GM23248 (cell line): ENCODE data around the gene KCNIP3. TPM values are rescaled to one million over a fixed set of nuclear protein-coding genes. Genes with fewer than 3 reads are reported as not detected.

Source experiments
- DNase-seq: peaks from one replicate; pipeline ENCODE4 v3.0.0-alpha.2; 2015
- H2AFZ ChIP-seq: fragments of 200-600 bp; sonication (generic); 2 replicates; pipeline ENCODE4 v1.6.1; 2016; ENCODE audit warnings: antibody characterized with exemption
- H3F3A ChIP-seq: fragments of 200-600 bp; sonication (generic); 2 replicates; pipeline ENCODE4 v1.6.1; 2016; ENCODE audit warnings: mild to moderate bottlenecking, antibody characterized with exemption, mixed run types; ENCODE audit not compliant: insufficient read depth
- H3K27ac ChIP-seq: fragments of 200-600 bp; sonication (generic); 2 replicates; pipeline ENCODE4 v1.5.1; 2016; ENCODE audit warnings: mild to moderate bottlenecking
- H3K27me3 ChIP-seq: fragments of 200-600 bp; sonication (generic); replicated peaks from 2 replicates; pipeline ENCODE4 v1.6.1; 2016; ENCODE audit warnings: mild to moderate bottlenecking; ENCODE audit not compliant: insufficient read depth
- H3K36me3 ChIP-seq: fragments of 200-600 bp; sonication (generic); 2 replicates; pipeline ENCODE4 v1.6.1; 2016; ENCODE audit warnings: low read depth, mild to moderate bottlenecking
- H3K4me1 ChIP-seq: fragments of 200-600 bp; sonication (generic); 2 replicates; pipeline ENCODE4 v1.6.1; 2016; ENCODE audit warnings: mild to moderate bottlenecking; ENCODE audit not compliant: insufficient read depth
- H3K4me2 ChIP-seq: fragments of 200-600 bp; sonication (generic); one replicate; pipeline ENCODE4 v1.6.1; 2016; ENCODE audit warnings: mild to moderate bottlenecking; ENCODE audit not compliant: unreplicated experiment
- H3K4me3 ChIP-seq: fragments of 200-600 bp; sonication (generic); 2 replicates; pipeline ENCODE4 v1.5.1; 2016; ENCODE audit warnings: mild to moderate bottlenecking
- H3K79me2 ChIP-seq: fragments of 200-600 bp; sonication (generic); 2 replicates; pipeline ENCODE4 v1.6.1; 2016; ENCODE audit warnings: mild to moderate bottlenecking; ENCODE audit not compliant: insufficient read depth
- H3K9ac ChIP-seq: fragments of 200-600 bp; sonication (generic); 2 replicates; pipeline ENCODE4 v1.6.1; 2016; ENCODE audit warnings: mild to moderate bottlenecking
- H3K9me2 ChIP-seq: fragments of 200-600 bp; sonication (generic); 2 replicates; pipeline ENCODE4 v1.6.1; 2016; ENCODE audit warnings: mixed run types, mild to moderate bottlenecking, moderate library complexity; ENCODE audit not compliant: insufficient read depth
- H3K9me3 ChIP-seq: fragments of 200-600 bp; sonication (generic); one replicate; pipeline ENCODE4 v1.6.1; 2017; ENCODE audit warnings: low read depth
- H4K20me1 ChIP-seq: fragments of 200-600 bp; sonication (generic); 2 replicates; pipeline ENCODE4 v1.6.0; 2016; ENCODE audit not compliant: insufficient read depth
- EZH2 ChIP-seq: fragments of 200-600 bp; sonication (generic); IDR thresholded peaks from 2 replicates; pipeline ENCODE4 v1.6.1; 2018; ENCODE audit warnings: antibody characterized with exemption, mild to moderate bottlenecking; ENCODE audit not compliant: insufficient read depth, poor library complexity, severe bottlenecking
- EZH2phosphoT487 ChIP-seq: fragments of 200-600 bp; sonication (generic); IDR thresholded peaks from 2 replicates; pipeline ENCODE4 v1.6.1; 2018; ENCODE audit warnings: antibody characterized with exemption, moderate library complexity, mild to moderate bottlenecking, low read depth; ENCODE audit not compliant: insufficient read depth
- WGBS, 2 experiments: methylation state at CpG; one replicate each; pipeline ENCODE4 v1.1.6; 2015 to 2017; ENCODE audit warnings: low lambda C conversion rate in 2 of 2, low coverage in 1 of 2; ENCODE audit errors: missing lambda C conversion rate in 2 of 2; 5-methylcytosine and 5-hydroxymethylcytosine counted together
- in situ Hi-C: fragments of 300-500 bp; cut with MboI; formaldehyde crosslinking; loops from 2 replicates; pipeline ENCODE4 v1.15.0; 2020
- polyA plus RNA-seq: library from polyadenylated mRNA; unstranded; fragments of >200 nt; fragmentation: Nextera tagmentation; extraction: Ambion mirVana; gene quantifications from 2 replicates; pipeline ENCODE4 v1.2.1, GENCODE V29; 2016
- total RNA-seq: library from RNA; depleted of rRNA; stranded (reverse); fragments of >200 nt; shearing (Covaris generic); gene quantifications from 2 replicates; pipeline ENCODE4 v1.2.3, GENCODE V29; 2014

Gene KCNIP3
- total and polyA plus RNA-seq, 2 experiments from 2014 or later, result 3.7 to 10.7 TPM

DNA sequence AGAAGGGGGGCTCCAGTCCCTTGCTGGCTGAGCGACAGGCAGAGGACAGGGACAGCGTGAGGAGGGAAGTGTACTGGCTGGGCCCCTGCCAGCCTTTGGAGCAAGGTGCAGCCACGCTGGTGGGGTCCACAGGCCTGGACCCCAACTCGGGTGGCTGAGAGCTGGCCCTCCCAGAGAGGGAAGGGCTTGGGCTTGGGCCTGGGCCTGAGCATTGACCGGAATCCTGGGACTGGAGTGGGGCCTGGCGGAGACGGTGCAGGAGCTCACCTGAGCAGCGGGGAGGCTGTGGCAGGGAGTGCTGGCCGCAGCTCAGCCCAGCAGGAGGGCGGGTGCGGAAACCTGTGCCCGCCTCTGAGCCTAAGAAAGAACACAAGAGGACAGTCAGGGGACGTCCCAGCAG, 27.9 kb downstream of the KCNIP3 start:
- no peak overlapping the region for H3K4me2 ChIP-seq
- in situ Hi-C loops, result no loop called here
- no peaks in the 10 kb centered on the region for H3K4me1 ChIP-seq
- WGBS, 2 experiments, result 87 to 93% methylated on average over 12 to 13 of the region's 13 CpGs
- H3K27ac ChIP-seq, result no peak overlapping the region
- H3K4me3 ChIP-seq, result no peak overlapping the region
- DNase-seq, result no peak
- no peaks in the 10 kb centered on the region for H3K79me2 ChIP-seq
- H2AFZ ChIP-seq, result no peak overlapping the region
- no peaks in the 10 kb centered on the region for H3F3A ChIP-seq
- no peaks in the 10 kb centered on the region for H3K27me3 ChIP-seq
- H3K9me2 ChIP-seq, result no peaks in the 10 kb centered on the region
- H3K36me3 ChIP-seq, result no peaks in the 10 kb centered on the region
- no peak overlapping the region for H3K9ac ChIP-seq
- no peak for TF ChIP-seq EZH2phosphoT487
- no peak for TF ChIP-seq EZH2
- H3K9me3 ChIP-seq, result no peaks in the 10 kb centered on the region
- no peaks in the 10 kb centered on the region for H4K20me1 ChIP-seq

DNA sequence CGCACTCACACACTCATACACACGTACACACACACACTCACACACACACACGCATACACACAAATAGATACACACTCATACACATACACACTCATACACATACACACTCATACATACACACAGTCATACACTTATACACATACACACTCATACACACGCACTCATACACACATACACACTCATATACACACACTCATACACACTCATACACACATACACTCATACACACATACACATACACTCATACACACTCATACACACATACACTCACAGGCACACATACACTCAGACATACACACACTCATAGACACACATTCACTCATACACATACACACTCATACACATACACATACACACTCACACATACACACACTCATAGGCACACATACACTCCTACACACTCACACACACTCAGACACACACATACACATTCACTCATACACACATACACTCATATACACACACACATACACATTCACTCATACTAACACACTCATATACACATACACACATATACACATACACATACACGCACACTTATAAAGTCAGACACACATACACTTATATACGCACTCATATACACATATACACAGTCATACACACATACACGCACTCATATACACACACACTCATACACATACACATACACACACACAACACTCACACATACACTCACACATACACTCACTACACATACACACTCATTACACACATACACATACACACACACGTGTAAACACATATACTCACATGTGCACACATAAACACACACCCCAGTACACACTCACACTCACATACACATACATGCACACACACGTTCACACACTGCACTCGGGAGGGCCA, 28.7 kb downstream of the KCNIP3 start:
- Histone ChIP-seq H3K27me3 (no peaks in the 10 kb centered on the region), H4K20me1 (no peaks in the 10 kb centered on the region), H3K27ac (no peak overlapping the region), H3K9me2 (no peaks in the 10 kb centered on the region), H3K9ac (no peak overlapping the region), H3K79me2 (no peaks in the 10 kb centered on the region), H2AFZ (no peak overlapping the region), H3K9me3 (no peaks in the 10 kb centered on the region), H3K4me3 (no peak overlapping the region), H3K4me1 (no peaks in the 10 kb centered on the region), H3F3A (no peaks in the 10 kb centered on the region), H3K4me2 (no peak overlapping the region), H3K36me3 (no peaks in the 10 kb centered on the region)
- no peak for DNase-seq
- in situ Hi-C loops, result no loop called here
- 85 to 86% methylated on average over 10 of the region's 10 CpGs for whole genome bisulfite sequencing, 2 experiments
- TF ChIP-seq EZH2, result no peak
- TF ChIP-seq EZH2phosphoT487, result no peak

- TF ChIP-seq EZH2phosphoT487 (no peak), EZH2 (no peak)
- in situ Hi-C loops, result no loop called here
- 76 to 85% methylated on average over 23 to 30 of the region's 30 CpGs for WGBS, 2 experiments
These were observed 29.4 kb downstream of the KCNIP3 start for GRCh38 chr2:95326433-95327140.

DNA sequence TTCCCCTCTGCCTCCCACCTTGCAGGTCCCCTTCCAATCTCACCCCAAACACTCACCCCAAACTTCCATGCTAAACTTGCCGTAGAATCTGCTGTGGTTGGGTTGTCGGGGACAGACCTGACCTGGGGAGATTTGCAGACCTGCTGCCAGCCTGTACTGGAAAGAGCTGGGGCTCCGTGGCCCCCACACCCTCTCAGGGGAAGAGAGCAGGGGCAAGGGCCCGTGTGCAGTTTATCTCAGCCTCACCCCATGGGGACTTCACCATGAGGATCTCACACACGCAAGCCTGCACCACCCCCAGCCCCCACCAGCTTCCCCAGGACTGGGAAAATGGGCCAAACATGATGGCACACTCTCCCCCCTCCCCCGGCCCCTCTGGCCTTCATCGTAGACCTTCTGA, 30.7 kb downstream of the KCNIP3 start:
- H3K27ac ChIP-seq, result no peak overlapping the region
- in situ Hi-C loops, result no loop called here
- no peaks in the 10 kb centered on the region for H3K9me2 ChIP-seq
- no peaks in the 10 kb centered on the region for H3K4me1 ChIP-seq
- no peaks in the 10 kb centered on the region for H3K79me2 ChIP-seq
- WGBS, 2 experiments, result 49 to 50% methylated on average over 6 to 7 of the region's 7 CpGs
- H3K36me3 ChIP-seq, result no peaks in the 10 kb centered on the region
- H3K4me3 ChIP-seq, result no peak overlapping the region
- H3F3A ChIP-seq, result no peaks in the 10 kb centered on the region
- no peak for DNase-seq
- no peak overlapping the region for H2AFZ ChIP-seq
- H3K4me2 ChIP-seq, result no peak overlapping the region
- no peak for TF ChIP-seq EZH2
- no peak for TF ChIP-seq EZH2phosphoT487
- H4K20me1 ChIP-seq, result no peaks in the 10 kb centered on the region
- H3K9me3 ChIP-seq, result no peaks in the 10 kb centered on the region
- no peaks in the 10 kb centered on the region for H3K27me3 ChIP-seq
- no peak overlapping the region for H3K9ac ChIP-seq

More at GRCh38 chr2:95326433-95327140, 29.4 kb downstream of the KCNIP3 start:
- Histone ChIP-seq H3K9me3 (no peaks in the 10 kb centered on the region), H3K27me3 (no peaks in the 10 kb centered on the region), H2AFZ (no peak overlapping the region), H3F3A (no peaks in the 10 kb centered on the region), H3K79me2 (no peaks in the 10 kb centered on the region), H4K20me1 (no peaks in the 10 kb centered on the region), H3K9me2 (no peaks in the 10 kb centered on the region), H3K4me2 (no peak overlapping the region), H3K27ac (no peak overlapping the region), H3K4me3 (no peak overlapping the region), H3K36me3 (no peaks in the 10 kb centered on the region), H3K9ac (no peak overlapping the region), H3K4me1 (no peaks in the 10 kb centered on the region)
- DNase-seq, result no peak
